ENCODE data around the gene ODAD4. TPM values are rescaled to one million over a fixed set of nuclear protein-coding genes. Genes with fewer than 3 reads are reported as not detected.
"Not testable (repeated sequence)": the region's sequence is repeated elsewhere in the genome, so short reads cannot be mapped to it uniquely, and the experiment has no call there.

Gene ODAD4
- total RNA-seq, 1 donor from 2014 or later = 0.89 TPM

DNA sequence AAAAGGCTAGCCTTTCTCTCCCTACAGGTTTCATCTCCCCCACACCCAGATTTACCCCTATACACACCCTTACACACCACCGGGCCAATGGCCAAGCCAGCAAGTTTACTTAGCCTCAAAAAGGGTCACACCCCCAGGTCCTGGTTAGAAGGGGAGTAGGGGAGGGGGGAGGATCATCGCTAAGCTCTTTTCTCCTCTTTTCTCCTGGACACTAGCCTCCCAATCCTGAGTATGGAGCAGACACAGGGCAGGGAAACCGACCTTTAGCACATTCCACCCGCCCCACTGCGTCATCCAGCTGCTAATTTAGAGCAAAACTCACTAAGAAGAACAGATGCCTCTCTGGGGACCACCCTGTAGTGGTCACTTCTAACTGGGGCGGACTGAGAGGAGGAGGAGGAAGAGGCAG, 16.1 kb upstream of the ODAD4 start:
- no peak for DNase-seq

DNA sequence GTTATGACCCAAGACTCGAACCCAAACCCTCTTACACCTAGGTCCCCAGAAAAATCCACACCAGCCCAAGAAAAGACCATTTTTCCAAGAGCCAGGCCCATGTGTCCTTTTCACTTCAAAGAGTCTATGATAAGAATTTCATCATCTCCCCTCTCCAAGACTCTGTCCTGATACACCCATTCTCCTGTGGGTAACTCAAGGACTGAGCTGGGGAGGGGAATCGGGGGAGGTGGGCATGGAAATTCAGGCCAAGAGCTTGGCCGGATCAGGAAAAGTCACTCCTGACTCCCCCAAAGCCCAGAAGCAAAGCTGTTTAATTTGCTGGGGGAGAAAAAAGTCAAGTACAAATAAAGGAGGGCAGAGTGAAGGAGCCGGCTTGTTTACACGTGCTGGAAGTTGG, 15.4 kb upstream of the ODAD4 start:
- no peak for DNase-seq

DNA sequence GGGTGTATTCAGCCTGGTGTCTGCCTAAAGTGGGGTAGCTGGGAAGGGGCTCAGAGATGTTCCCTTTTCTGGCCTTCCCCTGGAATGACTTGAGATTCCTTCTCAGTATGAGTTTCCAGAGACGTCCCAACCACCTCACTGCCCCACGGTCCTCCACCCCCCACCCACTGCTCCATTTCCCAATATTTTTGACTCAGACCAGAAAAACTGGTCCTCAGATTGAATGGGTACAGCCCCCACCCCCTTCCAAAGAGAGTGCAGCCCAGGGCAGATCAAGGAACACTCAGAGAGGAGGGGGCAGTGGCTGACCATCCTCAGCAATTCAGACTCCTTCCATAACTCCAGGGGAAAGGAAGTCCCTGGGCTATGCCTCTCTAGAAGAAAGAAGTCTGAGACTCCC, 14.9 kb upstream of the ODAD4 start:
- DNase-seq = no peak

DNA sequence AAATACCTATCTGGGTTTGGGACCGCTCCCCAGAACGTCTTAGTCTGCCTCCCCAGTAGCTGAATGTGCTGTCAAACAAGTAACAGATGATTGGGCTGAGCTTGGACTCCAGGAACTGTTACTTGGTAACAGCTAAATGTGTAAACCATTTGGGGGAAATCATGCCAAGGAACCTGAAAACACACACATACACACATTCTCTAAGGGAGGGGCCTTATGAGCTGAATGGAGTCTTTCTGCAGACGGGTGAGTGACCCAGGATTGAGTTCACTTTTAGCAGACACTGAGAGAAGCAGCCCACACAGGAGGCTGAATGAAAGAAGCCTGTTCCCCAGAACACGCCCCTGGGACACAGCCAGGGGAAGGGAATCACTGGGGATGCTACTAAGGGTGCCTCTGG, 13.2 kb upstream of the ODAD4 start:
- DNase-seq = peak; percentile 83

DNA sequence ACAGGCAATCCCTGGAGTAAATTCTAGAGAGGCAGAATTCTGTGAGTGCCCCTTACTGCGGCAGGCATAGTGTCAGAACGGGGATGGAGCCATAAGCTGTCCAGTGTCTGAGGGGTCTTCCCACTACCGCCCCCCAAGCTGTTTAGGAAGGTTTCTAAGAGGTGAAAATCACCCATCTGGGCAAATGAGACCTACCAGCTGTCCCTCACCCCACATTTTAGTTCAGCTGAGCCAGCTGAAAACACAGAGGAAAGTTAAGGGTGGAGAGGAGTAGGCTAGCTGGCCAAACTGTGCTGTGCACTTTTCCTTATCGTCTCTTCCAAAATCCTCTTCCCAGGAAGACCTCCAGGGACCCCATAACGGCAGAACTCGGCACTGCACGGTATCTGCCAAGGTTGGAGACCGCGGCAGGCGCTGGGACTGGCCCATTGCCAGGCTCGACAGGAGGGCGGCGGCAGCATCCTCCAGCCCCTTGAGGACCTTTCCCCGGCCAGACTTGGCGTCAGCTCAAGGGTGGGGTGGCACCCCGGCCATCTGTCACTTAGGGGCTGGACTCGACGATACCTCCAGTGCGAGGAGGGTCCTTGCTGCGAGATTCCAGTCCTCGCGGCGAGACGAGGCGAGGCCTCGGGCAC, 12.6 kb upstream of the ODAD4 start:
- DNase-seq = peak; percentile 33

DNA sequence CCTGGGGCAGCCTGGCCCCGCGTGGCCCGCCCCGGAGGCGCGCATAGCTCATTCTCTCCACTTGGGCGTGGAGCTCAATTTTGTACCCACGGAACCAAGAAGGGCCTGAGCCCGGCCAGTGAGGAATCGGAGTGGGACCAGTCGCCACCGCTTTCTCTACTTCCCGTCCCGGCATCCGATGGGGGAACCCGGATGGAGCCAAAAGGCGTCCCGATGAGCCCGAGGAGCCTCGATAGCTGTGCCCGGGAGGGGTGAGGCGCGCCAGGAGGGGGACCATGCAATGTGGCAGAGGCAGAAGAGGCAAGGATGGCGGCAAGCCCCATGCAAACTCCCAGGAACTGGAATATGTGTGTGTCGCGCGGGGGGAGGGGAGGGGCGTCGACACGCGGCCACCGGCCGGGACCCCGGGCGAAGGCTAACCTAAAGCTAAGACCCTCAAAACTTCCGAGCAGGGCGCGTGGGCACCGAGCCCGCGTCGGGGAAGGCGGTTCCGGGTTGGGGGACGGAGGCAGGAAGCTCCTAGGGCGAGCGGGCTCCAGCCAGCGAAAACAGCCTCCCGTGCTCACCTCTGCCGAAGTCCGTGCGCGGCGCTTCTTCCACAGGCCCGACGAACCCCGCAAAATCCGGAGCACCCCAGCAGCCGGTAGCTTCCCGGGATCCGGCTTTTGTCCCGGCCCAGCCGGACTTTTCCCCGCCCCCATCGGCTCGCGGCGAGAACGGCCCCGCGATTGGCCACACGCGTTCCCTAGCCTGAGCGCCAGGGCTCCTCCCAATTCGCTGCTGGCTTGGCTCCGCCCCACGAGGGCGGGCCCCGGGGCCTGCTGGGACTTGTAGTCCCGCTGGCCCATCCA, 11.9 kb upstream of the ODAD4 start, which contains the start of gene ACLY:
TSS of gene ACLY (minus strand) at position 638 of the 851 bp plus-strand sequence. CDS start 5,078 bp downstream, outside the sequence.
- DNase-seq = peak; percentile 97

DNA sequence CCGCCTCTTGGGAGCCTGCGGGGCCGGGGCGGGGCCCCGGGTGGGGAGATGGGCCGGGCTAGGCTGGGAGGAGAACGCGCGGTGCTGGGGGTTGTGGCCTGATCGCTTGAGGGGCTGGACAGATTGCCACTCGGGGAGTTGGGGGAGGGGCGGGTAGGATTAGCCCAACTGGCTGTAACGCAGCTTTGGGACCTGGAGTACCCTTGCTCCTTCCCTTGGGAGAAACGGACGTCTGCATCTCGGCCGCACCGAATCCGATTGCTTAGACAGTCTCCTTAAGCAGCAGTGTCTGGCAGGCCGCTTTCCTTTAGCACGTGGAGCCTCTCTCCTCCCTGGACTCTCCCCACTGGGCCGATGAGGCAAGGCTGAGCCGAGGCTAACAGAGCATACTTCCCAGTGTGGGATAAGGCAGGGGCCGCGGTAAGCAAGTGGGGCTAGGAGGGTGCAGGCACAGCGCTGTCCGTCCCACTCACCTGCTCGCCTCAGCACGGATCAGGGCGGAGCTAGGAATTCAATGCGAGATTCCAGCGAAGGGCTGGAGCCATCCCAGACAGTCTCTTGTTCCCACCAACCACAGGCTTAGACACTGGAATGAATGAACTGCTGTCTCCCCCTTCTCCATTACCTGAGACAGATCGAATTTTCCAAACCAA, 11.1 kb upstream of the ODAD4 start:
- no peak for DNase-seq

DNA sequence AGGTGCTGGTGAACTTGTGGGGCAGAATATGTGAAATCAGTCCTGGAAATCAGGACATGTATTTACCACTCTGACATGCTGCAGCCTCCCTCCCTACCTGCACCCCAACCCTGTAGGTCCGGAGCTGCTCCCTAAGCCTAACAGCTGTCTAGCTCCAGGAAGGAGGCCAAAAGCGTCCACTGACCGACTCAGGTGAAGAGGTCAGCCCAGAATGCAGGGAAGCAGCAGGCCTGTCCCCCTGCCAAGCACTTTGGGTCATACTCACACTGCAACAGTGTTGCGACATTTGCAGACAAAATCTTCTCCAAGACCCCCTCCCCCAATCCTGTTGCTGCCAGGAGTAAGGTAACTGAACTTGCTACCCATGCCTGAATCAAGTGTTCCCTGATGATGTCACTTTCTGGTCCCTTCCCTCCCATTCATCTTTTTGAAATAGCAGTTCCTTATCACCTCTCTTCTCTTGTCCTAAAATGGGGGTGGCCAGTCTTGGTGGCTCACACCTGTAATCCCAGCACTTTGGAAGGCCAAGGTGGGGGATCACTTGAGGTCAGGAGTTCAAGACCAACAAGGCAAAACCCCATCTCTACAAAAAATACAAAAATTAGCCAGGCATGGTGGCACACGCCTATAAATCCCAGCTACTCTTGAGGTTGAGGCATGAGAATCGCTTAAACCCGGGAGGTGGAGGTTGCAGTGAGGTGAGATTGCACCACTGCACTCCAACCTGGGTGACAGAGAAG, 10.4 kb upstream of the ODAD4 start:
- DNase-seq = no peak

DNA sequence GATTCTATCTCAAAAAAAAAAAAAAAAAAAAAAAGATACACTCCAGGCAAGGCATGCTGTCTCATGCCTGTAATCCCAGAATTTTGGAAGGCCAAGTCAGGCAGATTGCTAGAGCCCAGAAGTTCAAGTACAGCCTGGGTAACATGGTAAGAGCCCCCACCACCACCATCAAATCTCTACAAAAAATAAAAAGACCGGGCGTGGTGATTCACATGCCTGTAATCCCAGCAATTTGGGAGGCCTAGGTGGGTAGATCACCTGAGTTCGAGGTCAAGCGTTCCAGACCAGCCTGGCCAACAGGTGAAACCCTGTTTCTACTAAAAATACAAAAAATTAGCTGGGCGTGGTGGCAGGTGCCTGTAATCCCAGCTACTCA, 9.8 kb upstream of the ODAD4 start:
- no peak for DNase-seq

DNA sequence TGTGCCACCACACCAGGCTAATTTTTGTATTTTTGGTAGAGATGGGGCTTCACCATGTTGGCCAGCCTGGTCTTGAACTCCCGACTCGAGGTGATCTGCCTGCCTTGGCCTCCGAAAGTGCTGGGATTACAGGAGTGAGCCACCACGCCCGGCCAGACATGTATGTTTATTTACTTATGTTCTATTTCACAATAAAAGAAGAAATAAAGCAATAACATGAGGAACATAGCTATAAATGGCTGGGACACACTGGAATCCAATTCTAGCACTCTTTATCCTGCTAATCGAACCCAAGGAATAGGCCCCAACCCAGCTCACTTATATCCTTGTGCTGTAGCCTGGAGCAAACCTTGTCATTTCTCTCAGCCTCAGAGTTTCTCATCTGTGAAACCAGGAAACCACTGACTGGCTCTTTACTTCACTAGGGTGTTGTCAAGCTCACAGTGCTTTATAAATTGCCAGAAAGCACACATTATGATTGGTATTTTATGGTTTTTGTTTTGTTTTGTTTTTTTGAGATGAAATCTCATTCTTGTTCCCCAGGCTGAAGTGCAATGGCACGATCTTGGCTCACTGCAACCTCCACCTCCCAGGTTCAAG, 4.3 kb upstream of the ODAD4 start:
- no peak for DNase-seq

DNA sequence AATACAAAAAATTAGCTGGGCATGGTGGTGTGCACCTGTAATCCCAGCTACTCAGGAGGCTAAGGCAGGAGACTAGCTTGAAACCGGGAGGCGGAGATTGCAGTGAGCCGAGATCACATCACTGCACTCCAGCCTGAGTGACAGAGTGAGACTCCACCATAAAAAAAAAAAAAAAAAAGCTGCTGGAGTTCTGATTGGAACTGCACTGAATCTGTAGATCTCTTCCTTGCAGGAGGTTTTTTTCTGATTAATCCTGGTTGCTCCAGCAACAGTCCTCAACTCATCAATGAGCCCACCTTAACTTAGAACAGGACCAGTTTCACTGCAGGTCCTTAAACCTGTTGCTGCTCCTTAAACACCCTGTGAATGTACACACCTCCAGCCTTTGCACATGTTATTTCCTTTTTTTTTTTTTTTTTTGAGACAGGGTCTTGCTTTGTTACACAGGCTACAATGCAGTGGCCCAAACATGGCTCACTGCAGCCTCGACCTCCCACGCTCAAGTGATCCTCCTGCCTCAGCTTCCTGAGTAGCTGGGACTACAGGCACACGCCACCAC, 1.6 kb upstream of the ODAD4 start:
- no peak for DNase-seq

DNA sequence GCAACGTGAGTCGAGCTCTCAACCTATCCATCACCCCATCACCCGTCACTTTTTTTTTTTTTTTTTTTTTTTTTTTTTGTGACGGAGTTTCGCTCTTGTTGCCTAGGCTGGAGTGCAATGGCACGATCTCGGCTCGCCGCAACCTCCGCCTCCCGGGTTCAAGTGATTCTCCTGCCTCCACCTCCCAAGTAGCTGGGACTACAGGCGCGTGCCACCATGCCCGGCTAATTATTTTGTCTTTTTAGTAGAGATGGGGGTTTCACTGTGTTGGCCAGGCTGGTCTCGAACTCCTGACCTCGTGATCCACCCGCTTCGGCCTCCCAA, 378 bp downstream of the ODAD4 start:
- DNase-seq = not testable (repeated sequence)

DNA sequence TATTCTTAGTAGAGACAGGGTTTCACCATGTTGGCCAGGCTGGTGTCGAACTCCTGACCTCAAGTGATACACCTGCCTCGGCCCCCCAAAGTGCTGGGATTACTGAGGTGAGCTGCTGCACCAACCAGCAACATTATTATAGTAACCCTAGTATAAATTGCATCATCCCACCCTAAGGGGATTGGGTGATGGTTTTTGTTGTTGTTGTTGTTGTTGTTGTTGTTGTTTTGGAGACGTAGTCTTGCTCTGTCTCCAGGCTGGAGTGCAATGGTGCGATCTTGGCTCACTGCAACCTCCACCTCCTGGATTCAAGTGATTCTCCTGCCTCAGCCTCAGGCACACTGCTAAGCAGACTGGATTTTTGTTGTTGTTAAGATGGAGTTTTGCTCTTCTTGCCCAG, 1.3 kb downstream of the ODAD4 start:
- not testable (repeated sequence) for DNase-seq

DNA sequence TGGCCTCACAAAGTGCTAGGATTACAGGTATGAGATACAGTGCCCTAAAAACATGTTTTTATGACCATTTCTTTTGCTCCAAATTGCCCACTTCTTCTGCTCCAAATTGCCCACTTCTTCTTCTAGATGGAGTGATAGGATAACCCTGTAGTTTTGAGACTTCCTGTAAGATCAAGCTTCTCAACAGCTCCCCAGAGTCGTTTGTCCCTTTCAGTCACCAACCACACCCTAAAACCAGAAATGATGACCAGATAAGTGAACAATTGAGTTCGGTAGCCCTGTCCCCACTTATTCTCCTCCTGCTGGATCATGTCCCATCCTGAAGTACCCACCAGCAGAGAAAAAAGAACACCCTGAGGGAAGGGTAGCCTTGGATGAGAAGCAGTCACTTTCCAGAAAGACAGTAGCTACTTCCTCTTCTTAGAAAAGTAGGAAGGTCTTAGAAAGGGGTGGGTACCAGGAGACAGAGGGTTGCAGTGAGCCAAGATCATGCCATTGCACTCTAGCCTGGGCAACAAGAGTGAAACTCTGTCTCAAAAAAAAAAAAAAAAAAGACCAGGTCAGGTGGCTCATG, 2.5 kb downstream of the ODAD4 start:
- no peak for DNase-seq

DNA sequence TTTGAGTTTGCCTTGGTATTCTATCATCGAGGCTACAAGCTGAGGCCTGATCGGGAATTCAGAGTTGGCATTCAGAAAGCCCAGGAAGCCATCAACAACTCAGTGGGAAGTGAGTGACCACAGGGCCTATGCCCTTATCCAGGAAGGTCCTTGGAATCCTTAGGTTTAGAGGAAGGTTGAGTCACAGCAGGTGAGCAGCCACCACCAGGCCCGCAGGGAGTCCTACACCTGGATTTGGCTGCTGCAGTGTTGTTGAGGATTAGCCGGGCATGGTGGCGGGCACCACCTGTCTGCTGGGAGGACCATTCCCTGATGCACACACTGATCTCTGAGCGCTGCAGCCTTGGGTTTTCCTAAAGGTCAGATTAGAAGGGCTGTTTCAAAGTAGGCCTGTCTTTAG, 5.2 kb downstream of the ODAD4 start:
- DNase-seq = no peak

DNA sequence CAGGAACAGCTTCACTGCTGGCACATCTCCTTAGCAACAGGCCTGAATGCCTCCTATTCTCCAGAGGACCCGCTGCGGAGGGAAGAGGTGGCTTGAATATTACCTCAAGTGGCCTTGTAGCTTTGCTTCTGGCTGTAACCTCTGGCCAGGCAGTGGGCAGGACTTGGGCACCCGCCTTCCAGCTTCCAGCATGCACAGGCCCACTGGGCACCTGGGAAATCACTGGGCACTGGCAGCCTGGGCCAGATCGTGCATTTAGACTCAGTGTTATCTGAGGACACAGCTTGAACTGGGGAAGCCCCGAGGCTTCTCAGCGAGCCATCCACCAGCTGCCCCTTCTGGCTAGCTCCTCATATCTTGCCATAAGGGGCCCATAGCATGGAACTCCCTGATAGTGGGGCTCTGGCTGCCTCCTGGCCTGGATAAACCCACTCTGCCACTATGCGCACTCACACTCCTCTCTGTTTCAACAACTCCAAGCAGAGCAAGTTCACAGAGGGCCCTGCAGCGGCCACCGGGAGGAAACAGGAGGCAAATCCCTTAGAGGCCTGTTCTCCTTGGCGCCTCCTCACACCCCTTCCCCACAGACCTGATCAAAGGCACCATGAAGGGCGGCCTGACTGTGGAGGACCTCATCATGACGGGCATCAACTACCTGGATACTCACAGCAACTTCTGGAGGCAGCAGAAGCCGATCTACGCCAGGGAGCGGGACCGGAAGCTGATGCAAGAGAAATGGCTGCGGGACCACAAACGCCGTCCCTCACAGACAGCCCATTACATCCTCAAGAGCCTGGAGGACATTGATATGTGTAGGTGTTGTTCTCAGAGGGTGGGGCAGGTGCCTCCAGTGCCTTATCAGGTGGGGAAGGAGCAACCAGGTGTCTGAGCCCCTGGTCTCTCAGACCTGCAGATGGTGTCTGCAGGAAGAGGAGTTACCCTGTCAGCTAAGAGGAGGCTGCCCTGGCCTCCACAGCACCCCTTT, 7.8 kb downstream of the ODAD4 start:
- no peak for DNase-seq

DNA sequence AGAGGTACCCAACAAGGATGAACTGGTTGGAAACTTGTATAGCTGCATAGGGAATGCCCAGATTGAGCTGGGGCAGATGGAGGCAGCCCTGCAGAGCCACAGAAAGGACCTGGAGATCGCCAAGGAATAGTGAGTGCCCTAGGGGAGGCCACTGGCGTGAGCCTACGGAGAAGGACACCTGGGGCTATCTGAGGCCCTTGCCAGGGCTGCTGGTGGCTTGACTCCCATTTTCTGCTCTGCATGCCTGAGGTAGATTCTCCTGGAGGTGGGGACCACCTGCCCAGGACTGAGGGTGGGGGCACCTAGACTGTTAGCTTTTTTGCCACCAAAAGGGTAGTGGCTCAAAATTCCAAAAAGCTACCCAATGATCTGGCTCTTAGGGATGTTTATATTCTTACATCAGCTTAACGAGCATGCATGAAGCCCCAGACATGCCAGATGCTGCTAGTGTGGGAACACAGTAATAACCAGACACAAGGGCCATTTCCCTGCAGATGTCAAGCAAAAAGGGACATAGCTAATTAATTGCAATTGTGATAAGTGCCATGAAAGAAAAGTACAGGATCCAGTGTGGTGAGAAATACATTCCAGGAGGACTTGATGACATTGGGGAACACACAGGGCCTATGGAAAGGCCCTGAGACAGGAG, 8.8 kb downstream of the ODAD4 start:
- DNase-seq = no peak

DNA sequence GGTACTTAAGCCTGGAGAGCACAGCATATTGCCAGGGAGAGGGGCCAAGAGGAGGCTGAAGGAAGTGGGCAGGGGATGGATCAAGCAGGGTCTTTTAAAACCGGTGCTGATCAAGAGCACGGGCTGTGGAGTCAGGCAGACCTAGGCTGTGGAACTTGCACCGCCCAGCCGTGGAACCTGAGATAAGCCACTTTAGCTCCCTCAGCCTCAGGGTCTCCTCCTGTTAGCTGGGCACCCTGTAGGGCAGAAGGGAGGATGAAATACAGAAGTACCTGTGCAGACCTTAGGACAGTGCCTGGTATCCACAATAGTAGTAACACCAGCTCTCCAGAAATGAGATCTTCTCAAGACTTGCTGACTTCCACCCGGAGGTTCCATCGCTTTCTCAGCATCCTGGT, 9.3 kb downstream of the ODAD4 start:
- no peak for DNase-seq

DNA sequence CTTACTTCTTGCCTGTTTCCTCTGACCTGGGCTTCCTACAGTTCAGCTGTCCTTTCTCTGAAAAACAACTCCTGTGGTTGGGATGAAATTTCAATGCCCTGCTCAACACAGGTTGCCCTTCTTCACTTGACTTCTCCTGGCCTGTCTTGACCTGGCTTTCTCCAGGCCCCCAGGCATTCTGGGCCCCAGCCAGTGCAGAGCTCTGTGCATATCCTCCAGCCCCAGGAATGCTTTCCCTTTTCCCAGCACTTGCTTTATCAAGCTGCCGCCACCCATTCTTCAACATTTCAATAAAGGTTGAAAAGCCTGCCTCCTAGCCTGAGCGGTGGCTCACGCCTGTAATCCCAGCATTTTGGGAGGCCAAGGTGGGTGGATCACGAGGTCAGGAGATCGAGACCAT, 10.8 kb downstream of the ODAD4 start:
- no peak for DNase-seq

Measured in skin of body (tissue), 2 donors.